Adrenal gland (tissue), 12 donors: Measurements from ENCODE around the gene ZBTB7C. TPM values are rescaled to one million over a fixed set of nuclear protein-coding genes. Genes with fewer than 3 reads are reported as not detected.

Source experiments
- DNase-seq, 7 donors: peaks; one replicate each; pipeline ENCODE4 v3.0.0-alpha.2; 2019 to 2020
- H3K27ac ChIP-seq, 5 donors: fragments of 200-600 bp; sonication (generic) in 4 of 5; 1 replicate in 3 of 5; 2 replicates in 2 of 5; pipeline versions ENCODE4 v1.5.1 to v1.8.0; 2016 to 2020; ENCODE audit warnings: mild to moderate bottlenecking in 1 of 5
- H3K27me3 ChIP-seq: fragments of 200-600 bp; 2 replicates; pipeline ENCODE4 v1.8.0; 2021
- H3K36me3 ChIP-seq, 2 donors: fragments of 200-600 bp; replicated peaks in 1 of 2; 1 replicate in 1 of 2; 2 replicates in 1 of 2; pipeline versions ENCODE4 v1.5.1 to v1.8.0; 2018 to 2022
- H3K4me1 ChIP-seq, 2 donors: fragments of 200-600 bp; replicated peaks in 1 of 2; 1 replicate in 1 of 2; 2 replicates in 1 of 2; pipeline versions ENCODE4 v1.5.1 to v1.8.0; 2018 to 2021
- H3K4me3 ChIP-seq, 4 donors: fragments of 200-600 bp; sonication (generic) in 3 of 4; one replicate each; pipeline ENCODE4 v1.5.1; 2016 to 2018
- H3K9me3 ChIP-seq, 3 donors: fragments of 200-600 bp; sonication (generic) in 1 of 3; replicated peaks in 1 of 3; 1 replicate in 2 of 3; 2 replicates in 1 of 3; pipeline versions ENCODE4 v1.5.1 to v1.8.0; 2016 to 2021
- POLR2A ChIP-seq, 2 donors: fragments of 450-650 bp; IDR thresholded peaks; one replicate each; pipeline ENCODE4 v1.6.1; 2017; ENCODE audit warnings: antibody characterized with exemption in 2 of 2, mild to moderate bottlenecking in 2 of 2, moderate library complexity in 1 of 2
- WGBS, 4 donors: extraction: QIAGEN DNeasy Blood & Tissue Kit in 2 of 4; methylation state at CpG; one replicate each; pipeline versions ENCODE4 v1.1.5 to v1.1.7; 2013 to 2017; 5-methylcytosine and 5-hydroxymethylcytosine counted together
- intact Hi-C, 2 donors: fragments of 100-400 bp; cut with DNase I; formaldehyde crosslinking; loops; one replicate each; pipeline versions ENCODE4 v1.14.1 to v1.15.0; 2022 to 2023
- polyA plus RNA-seq, 3 donors: library from polyadenylated mRNA; stranded (reverse); fragments of 200-250 nt in 2 of 3; fragments of 350-450 nt in 1 of 3; fragmentation: Illumina TruSeq in 1 of 3; extraction: RNeasy Lipid Tissue Mini Kit (QIAGEN cat#74804) in 1 of 3; gene quantifications; one replicate each; pipeline ENCODE4 v1.2.3, GENCODE V29; 2013 to 2014
- total RNA-seq, 9 donors: library from RNA; depleted of rRNA in 4 of 9; stranded (reverse); fragments of >200 nt in 4 of 9; fragments of 120-200 nt in 1 of 9; fragmentation: NEBNext Ultra II Directional in 1 of 9; extraction: Animal tissue kit (Norgen Biotek cat#: 25700) in 1 of 9; gene quantifications; one replicate each; pipeline versions ENCODE4 v1.1.0 to v1.2.4, GENCODE V29; 2013 to 2023
- TF ChIP-seq, protein P1 (sequence below), 6 experiments: fragments of 450-650 bp in 4 of 6; fragments of 200-600 bp in 2 of 6; sonication (generic) in 1 of 6; IDR thresholded peaks; 1 replicate in 5 of 6; 2 replicates in 1 of 6; pipeline versions ENCODE4 v1.5.1 to v1.8.0; 2016 to 2021; ENCODE audit warnings: antibody characterized with exemption in 6 of 6, mild to moderate bottlenecking in 2 of 6, moderate library complexity in 1 of 6
- donor health status: healthy with polysubstance abuse.
- donor health status: Bipolar disorder and iron deficiency.
- donor health status: DM: yes; HTN: yes; CAD: no.
- donor health status: DM: no; HTN: no; CAD: no.
- donor health status: DM: no; HTN: no; CAD: no.
- donor health status: DM: yes; HTN: yes; CAD: no.

ZBTB7C gene
- total and polyA plus RNA-seq, 12 donors, result 5.2 to 42.8 (median 26.8) TPM

DNA sequence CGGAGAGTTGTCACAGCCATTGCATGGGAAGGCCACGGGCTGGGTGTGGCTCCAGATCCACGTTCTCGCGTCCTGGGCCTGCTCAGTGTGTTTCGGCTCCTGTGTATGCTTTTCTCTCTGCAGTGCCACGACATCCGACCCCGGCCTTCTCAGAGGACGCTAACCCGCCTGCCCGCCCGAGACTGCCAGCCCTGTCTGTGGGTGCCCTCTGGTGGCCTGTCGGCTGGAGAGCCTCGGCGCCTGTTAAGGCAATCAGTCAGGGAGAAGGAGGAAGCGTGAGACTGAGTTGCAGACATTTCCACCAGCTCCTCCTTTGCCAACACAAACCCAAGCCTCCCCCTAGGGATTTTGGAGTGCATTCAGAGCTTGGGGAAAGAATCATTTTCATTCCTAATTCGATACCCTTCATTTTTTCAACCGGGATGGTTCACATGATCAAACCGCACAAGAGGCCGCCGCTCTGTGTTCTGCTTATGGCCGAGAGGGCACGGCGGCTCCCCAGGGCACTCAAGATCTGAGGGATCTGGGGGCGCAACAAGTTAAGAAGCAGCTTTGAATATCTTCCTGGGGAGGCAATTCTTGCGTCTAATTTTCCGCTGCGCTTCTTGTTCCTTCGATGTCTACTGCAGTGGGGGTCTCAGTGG, 37.5 kb upstream of the ZBTB7C start:
- peak; percentile 87 to 94 (median 92) for DNase-seq
- peak overlapping the region in 2 of 5 donors; percentile 7 to 35 for H3K27ac ChIP-seq

DNA sequence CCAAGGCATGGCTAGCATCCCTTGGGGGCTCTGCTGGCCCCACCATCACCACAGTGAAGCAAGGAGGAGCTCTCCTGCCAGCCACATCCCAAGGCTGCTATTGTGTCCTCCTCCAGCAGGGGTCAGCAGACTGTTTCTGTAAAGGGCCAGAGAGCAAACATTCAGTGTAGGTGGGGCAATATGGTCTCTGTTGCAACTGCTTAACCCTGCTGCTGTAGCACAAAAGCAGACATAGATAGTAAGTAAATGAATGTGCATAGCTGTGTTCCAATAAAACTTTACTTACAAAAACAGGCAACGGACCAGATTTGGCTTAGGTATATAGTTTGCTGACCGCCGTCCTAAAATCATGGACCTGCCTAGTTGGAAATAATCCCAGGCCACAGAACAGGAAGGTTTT, 36.4 kb upstream of the ZBTB7C start:
- intact Hi-C loops, result loop anchor here (5.0 to 10.0 kb wide), 6 partner anchors 101 to 671 kb away; no protein-coding TSS in a partner anchor
- Histone ChIP-seq H3K36me3 (no peaks in the 10 kb centered on the region), H3K27me3 (no peaks in the 10 kb centered on the region), H3K9me3 (no peaks in the 10 kb centered on the region), H3K4me3 (no peak overlapping the region), H3K4me1 (peaks cover 0 to 4% of the 10 kb centered on the region in 2 donors), H3K27ac (no peak overlapping the region)
- 92 to 100% (median 96%) methylated on average over 3 of the region's 3 CpGs for WGBS, 4 donors
- no peak for TF ChIP-seq POLR2A (IDR thresholded peaks at IDR 0.05)
- TF ChIP-seq, protein P1, sequence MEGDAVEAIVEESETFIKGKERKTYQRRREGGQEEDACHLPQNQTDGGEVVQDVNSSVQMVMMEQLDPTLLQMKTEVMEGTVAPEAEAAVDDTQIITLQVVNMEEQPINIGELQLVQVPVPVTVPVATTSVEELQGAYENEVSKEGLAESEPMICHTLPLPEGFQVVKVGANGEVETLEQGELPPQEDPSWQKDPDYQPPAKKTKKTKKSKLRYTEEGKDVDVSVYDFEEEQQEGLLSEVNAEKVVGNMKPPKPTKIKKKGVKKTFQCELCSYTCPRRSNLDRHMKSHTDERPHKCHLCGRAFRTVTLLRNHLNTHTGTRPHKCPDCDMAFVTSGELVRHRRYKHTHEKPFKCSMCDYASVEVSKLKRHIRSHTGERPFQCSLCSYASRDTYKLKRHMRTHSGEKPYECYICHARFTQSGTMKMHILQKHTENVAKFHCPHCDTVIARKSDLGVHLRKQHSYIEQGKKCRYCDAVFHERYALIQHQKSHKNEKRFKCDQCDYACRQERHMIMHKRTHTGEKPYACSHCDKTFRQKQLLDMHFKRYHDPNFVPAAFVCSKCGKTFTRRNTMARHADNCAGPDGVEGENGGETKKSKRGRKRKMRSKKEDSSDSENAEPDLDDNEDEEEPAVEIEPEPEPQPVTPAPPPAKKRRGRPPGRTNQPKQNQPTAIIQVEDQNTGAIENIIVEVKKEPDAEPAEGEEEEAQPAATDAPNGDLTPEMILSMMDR (IDR thresholded peaks at IDR 0.05), result peak; percentile 75 to 92 (median 88)
- DNase-seq, result peak; percentile 75 to 93 (median 85)

More for the DNA sequence above, 37.5 kb upstream of the ZBTB7C start:
- H3K4me3 ChIP-seq, result no peak overlapping the region
- H3K27me3 ChIP-seq, result no peaks in the 10 kb centered on the region
- TF ChIP-seq, protein P1 (IDR thresholded peaks at IDR 0.05), result peak; percentile 83 to 96 (median 94)
- no peak for TF ChIP-seq POLR2A (IDR thresholded peaks at IDR 0.05)
- H3K36me3 ChIP-seq, result no peaks in the 10 kb centered on the region
- intact Hi-C loops, result loop anchor here (5.0 to 10.0 kb wide), 6 partner anchors 102 to 672 kb away; no protein-coding TSS in a partner anchor
- WGBS, 4 donors, result 36 to 42% (median 36%) methylated on average over 26 to 30 of the region's 30 CpGs
- H3K4me1 ChIP-seq, result peaks cover 0 to 4% of the 10 kb centered on the region in 2 donors
- H3K9me3 ChIP-seq, result no peaks in the 10 kb centered on the region

DNA sequence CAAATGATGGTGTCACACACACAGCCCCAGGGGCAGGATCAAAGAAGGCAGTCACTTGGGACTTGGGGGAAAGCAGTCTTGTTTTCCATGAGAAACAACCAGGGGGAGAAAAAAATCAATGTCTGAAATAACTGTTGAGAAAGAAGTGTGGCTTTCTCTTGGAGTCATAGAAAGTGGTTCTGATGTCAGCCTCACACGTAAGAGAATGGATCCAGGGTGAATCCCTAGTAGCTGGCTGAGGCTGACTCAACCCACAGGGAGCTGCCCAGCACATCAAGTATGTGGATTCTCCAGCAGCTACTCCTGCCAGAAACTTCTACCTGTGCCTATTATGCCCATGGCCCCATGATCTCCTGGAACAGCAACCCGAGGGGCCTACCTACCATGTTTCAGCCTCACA, 33.6 kb upstream of the ZBTB7C start:
- no peak for TF ChIP-seq POLR2A (IDR thresholded peaks at IDR 0.05)
- TF ChIP-seq, protein P1 (IDR thresholded peaks at IDR 0.05), result no peak
- Histone ChIP-seq H3K36me3 (no peaks in the 10 kb centered on the region), H3K9me3 (no peaks in the 10 kb centered on the region), H3K4me1 (peaks cover 0 to 4% of the 10 kb centered on the region in 2 donors), H3K4me3 (no peak overlapping the region), H3K27me3 (no peaks in the 10 kb centered on the region), H3K27ac (no peak overlapping the region)
- WGBS, 4 donors, result 70 to 90% (median 84%) methylated on average over 1 to 2 of the region's 2 CpGs
- DNase-seq, result no peak
- intact Hi-C loops, result loop anchor here (5.0 to 10.0 kb wide), 5 partner anchors 98 to 668 kb away; no protein-coding TSS in a partner anchor

DNA sequence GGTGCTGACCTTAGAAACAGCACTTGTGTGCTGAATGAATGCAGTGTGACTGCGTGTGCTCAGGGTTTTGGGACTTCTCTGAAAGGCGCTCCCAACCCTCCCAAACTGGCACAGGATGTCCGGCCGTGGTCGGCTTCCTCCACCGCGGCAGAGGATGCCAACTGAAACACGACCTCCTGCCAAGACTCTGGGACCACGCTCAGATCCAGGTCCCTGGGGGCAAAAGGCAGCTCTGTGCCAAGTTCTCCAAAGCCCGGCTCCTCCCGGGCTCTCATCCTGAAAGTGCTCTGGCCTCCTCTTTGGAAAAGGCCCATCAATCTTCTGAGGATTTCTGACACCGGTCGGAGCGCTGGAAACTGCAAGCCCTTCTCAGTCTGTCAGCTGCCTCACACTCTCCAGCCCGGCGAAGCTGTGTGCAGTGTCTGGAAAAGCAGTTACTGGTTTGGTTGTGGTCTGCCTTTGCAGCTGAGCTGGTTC, 32.3 kb upstream of the ZBTB7C start:
- no peaks in the 10 kb centered on the region for H3K36me3 ChIP-seq
- no peak overlapping the region for H3K4me3 ChIP-seq
- H3K9me3 ChIP-seq, result no peaks in the 10 kb centered on the region
- WGBS, 4 donors, result 37 to 56% (median 43%) methylated on average over 12 to 16 of the region's 16 CpGs
- no peaks in the 10 kb centered on the region for H3K27me3 ChIP-seq
- intact Hi-C loops, result loop anchor here (5.0 to 10.0 kb wide), 5 partner anchors 97 to 667 kb away; no protein-coding TSS in a partner anchor
- DNase-seq, result peak in 4 of 7 donors; percentile 34 to 62 (median 50)
- TF ChIP-seq, protein P1 (IDR thresholded peaks at IDR 0.05), result no peak
- no peak for TF ChIP-seq POLR2A (IDR thresholded peaks at IDR 0.05)
- peak overlapping the region in 2 of 5 donors; percentile 49 to 57 for H3K27ac ChIP-seq
- H3K4me1 ChIP-seq, result peaks cover 0 to 3% of the 10 kb centered on the region in 2 donors
